Brain pericyte (primary cell): ENCODE results near the gene PUM1.
"Not testable (repeated sequence)": the region's sequence is repeated elsewhere in the genome, so short reads cannot be mapped to it uniquely, and the experiment has no call there.

ENCODE experiments used
- DNase-seq: peaks from one replicate; pipeline ENCODE4 v3.0.0-alpha.2; 2012; ENCODE audit warnings: low read depth, low spot score

Gene PUM1

GRCh38 chr1:31065310-31066217 lies at the start of gene PUM1:
PUM1 (minus strand) TSS chr1:31065717; CDS start chr1:31059566, 6,151 bp downstream.
- peak; percentile 81 for DNase-seq

GRCh38 chr1:31112266-31112935 lies 46.9 kb upstream of the PUM1 start:
- DNase-seq = no peak

- no peak for DNase-seq
These were observed 45.9 kb upstream of the PUM1 start for GRCh38 chr1:31111290-31111951.

- DNase-seq = no peak
These were observed 45.3 kb upstream of the PUM1 start for GRCh38 chr1:31110846-31111245.

GRCh38 chr1:31108861-31109260 lies 43.3 kb upstream of the PUM1 start:
- no peak for DNase-seq

- no peak for DNase-seq
These were observed 40.1 kb upstream of the PUM1 start for GRCh38 chr1:31105646-31106045.

- DNase-seq = peak; percentile 71
These were observed 37.0 kb upstream of the PUM1 start for GRCh38 chr1:31102501-31102950.

GRCh38 chr1:31101147-31101502 lies 35.6 kb upstream of the PUM1 start:
- peak; percentile 39 for DNase-seq

GRCh38 chr1:31099293-31100032 lies 33.9 kb upstream of the PUM1 start:
- no peak for DNase-seq

GRCh38 chr1:31095985-31096384 lies 30.5 kb upstream of the PUM1 start:
- DNase-seq = no peak

- no peak for DNase-seq
These were observed 29.9 kb upstream of the PUM1 start for GRCh38 chr1:31095298-31095981.

- not testable (repeated sequence) for DNase-seq
These were observed 22.6 kb upstream of the PUM1 start for GRCh38 chr1:31088081-31088480.

GRCh38 chr1:31084782-31085569 lies 19.5 kb upstream of the PUM1 start:
- no peak for DNase-seq

- DNase-seq = no peak
These were observed 16.9 kb upstream of the PUM1 start for GRCh38 chr1:31082385-31082784.

GRCh38 chr1:31073044-31073443 lies 7.5 kb upstream of the PUM1 start:
- no peak for DNase-seq

GRCh38 chr1:31072304-31072746 lies 6.8 kb upstream of the PUM1 start:
- no peak for DNase-seq

GRCh38 chr1:31069392-31069791 lies 3.9 kb upstream of the PUM1 start:
- no peak for DNase-seq

GRCh38 chr1:31064718-31065309 lies 703 bp downstream of the PUM1 start:
- no peak for DNase-seq

GRCh38 chr1:31064111-31064717 lies 1.3 kb downstream of the PUM1 start:
- DNase-seq = no peak
